Stimulated activated CD8-positive, alpha-beta memory T cell treated with anti-CD3 and anti-CD28 coated beads, Interleukin-7, amount 100 ng/mL, for 24 hours (primary cell): ENCODE data around the gene DLG2.

Experiments used
- DNase-seq: peaks from one replicate; pipeline ENCODE4 v3.0.0-alpha.2; 2020; ENCODE audit warnings: low read depth

DLG2 gene

DNA sequence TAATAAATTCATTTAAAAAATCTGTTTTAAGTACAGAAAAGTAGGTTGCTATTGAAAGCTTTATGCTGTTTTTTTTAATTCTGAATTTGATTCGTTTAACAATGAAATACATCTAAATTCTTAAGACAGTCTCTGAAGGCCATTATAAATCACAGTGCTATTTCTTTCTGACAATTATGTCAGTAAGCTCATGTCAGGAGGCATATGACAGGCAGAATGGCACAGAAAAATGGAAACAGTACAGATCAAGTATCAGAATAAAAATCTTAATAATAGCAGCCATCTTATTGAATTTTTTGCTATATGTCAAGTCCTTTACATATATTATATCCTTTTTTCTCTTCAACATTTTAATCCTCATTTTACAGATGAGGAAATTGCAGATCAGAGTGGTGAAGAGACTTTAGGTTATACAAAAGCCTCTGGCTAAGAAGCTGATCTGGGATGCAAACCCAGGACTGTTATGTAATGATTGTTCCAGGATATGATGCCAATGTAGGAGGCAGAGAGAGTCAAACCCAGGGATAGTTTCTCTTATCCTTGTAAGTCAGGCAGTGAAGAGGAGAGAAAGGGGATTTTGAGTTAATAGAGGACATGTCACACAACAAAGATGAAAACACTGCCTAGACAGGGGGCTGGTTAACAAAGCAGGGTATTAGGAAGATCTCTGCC lies 2057.9 kb downstream of the DLG2 start:
- DNase-seq: no peak

GRCh38 chr11:83568516-83568915 lies 2058.6 kb downstream of the DLG2 start:
- DNase-seq: no peak

DNA sequence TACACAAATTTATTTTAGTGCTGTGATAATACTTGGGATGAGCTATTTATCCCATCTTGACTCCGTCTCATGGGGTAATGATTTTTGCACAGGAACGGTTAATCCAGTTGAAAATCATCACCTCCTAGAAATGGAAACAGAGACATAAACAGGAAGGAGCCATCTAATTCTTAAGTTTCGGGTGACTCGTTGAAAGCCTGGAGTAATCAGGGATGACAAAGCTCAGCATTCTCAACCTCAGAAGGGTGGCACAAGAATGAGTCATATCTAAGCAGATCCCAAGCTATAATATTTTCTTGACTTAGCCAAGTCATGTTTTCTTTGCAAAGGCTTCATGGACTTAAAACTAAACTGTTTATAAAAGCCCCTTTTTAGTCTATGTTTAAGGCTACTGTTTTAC lies 2060.2 kb downstream of the DLG2 start:
- DNase-seq: no peak

GRCh38 chr11:83564870-83565269 lies 2062.3 kb downstream of the DLG2 start:
- no peak for DNase-seq

GRCh38 chr11:83558281-83558680 lies 2068.9 kb downstream of the DLG2 start:
- DNase-seq: no peak

DNA sequence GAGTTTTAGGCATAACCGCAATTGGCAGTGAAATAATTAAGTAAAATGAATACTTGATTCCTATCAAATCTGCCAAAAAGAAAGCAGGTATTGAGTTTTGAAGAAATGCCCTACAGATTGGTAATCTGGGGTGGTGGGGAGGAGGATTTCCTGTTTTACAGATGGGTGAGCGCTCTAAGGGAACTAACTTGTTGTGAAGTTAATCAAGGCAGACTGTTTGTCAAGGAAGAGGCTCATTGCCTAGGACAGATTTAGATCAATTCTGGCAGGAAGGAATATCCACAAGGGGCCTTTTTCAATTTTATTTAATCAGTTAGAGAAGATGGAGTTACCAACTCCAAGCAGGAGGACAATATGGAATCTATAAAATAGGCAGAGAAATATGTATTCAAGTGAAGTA lies 2069.5 kb downstream of the DLG2 start:
- DNase-seq: no peak

DNA sequence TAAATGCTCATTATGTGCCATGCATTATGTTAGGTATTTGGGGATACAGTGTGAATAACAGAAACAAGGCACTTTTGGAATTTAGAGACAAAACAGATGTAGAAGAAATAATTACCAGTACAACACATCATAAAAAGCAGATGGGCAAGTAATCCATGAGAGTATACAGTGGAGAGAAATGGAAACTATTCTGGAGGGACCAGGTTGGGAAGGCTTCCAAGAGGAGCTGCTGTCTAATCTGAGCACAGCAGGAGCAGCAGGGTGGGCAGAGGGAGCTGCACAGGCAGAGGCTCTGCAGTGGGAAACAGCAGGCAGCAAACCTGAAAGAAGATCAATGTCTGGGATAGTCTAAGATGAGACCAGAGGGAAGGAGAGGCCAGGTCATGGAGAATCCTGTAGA lies 2072.3 kb downstream of the DLG2 start:
- no peak for DNase-seq

GRCh38 chr11:83549984-83550667 lies 2077.0 kb downstream of the DLG2 start:
- no peak for DNase-seq

GRCh38 chr11:83546368-83546767 lies 2080.8 kb downstream of the DLG2 start:
- DNase-seq: no peak

- no peak for DNase-seq
These were observed 2081.5 kb downstream of the DLG2 start for GRCh38 chr11:83545494-83546260.

- no peak for DNase-seq
These were observed 2082.3 kb downstream of the DLG2 start for GRCh38 chr11:83544846-83545245.

GRCh38 chr11:83543706-83544439 lies 2083.3 kb downstream of the DLG2 start:
- DNase-seq: no peak

DNA sequence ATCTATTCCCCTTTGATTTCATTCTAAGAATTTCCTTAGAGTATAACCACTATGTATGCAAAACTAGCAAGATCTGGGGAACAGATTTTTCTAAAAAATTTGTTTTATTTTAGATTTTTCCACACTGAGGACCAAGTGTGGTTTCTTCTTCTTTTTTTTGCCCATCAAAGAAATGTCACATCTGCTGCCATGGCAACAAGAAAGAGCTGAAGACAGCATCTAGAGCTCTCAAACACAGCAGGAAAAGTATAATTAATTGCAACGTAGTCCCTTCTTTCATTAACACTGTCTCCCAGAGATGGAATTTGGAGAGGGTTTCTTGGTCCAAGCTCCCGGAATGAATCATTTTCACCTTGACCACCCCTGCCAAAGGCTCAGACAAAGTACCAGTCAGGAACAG lies 2084.3 kb downstream of the DLG2 start:
- no peak for DNase-seq

DNA sequence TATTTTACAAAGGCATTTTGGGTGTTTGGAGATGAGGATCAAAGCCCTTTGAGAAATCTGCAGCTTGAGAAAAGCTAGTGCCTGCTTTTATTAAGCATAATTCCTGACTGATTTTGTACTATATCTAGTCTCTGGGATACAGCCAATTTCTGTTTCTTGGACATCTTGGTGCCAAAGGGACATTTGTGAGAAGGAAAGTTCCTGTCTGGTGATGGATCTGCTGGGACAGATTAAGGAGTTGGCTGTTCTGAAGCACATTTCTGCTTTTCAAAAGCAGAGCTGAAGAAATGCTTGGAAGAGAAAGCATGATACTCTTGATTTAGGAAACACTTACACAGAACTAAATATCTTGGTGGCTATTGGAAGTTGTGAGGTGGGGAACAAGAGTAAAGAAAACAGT lies 2086.4 kb downstream of the DLG2 start:
- no peak for DNase-seq

DNA sequence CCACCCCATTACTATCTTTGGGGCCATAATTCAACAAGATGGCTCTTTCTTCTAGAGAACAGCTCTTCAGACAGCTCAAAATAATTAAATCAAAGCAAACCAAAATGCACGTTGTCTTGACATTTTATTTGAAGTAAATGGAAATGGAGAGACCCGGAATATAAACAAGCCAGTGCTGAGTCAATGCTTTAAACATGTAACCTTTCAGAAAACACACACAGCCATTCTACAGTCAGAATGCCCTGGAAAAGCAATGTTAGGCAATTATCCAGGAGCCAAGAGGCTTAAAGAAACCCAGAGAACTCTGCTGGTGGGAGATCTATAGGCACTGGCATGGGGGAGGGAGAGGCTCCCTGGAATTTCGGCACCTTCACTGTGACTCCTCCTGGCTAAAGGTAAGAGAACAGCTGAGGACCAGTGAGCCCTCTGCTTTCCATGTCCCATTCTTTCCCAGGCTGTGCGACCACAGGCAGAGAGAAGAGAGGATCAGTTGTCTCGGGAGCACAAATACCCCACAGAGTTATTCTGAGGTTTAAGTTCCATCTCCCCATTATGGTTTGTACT lies 2086.9 kb downstream of the DLG2 start:
- DNase-seq: no peak

GRCh38 chr11:83538286-83538685 lies 2088.9 kb downstream of the DLG2 start:
- no peak for DNase-seq

GRCh38 chr11:83537131-83537610 lies 2090.0 kb downstream of the DLG2 start:
- DNase-seq: no peak

DNA sequence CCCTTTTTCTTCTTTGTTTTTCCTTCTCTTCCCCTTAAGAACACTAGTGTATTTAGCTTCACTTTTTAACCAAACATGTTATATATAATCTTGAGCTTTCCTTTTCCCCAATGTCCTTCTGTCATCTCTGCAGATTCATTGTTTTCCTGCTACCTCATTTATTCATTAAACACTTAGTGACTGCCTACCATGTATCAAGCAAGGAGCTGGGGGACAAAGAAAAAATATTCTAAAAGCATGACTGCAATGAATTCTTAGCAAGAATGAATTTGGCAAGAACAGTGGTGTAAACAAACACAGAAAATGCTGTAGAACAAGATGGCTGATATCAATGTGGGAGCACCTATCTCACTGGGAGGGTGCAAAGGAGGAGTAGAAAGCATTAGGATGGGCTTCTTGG lies 2094.0 kb downstream of the DLG2 start:
- DNase-seq: no peak

DNA sequence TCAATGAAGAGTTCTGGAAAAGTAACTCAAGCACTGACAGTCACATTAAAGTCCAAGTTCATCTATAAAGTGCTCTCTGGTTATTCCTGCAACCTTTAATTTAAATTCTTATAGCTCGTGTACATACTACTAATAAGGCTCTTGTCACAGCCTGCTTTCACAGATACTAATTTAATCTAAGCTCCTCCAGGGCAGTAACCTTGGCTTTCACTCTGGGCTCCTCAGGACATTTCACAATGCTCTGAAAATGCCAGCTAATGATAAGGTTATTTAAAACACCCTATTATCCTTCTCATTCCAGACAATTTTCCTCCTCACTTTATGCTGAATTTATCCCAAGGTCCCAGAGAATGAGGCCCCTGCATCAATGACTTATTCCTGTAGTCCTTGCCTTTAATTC lies 2098.3 kb downstream of the DLG2 start:
- no peak for DNase-seq

GRCh38 chr11:83528225-83528624 lies 2098.9 kb downstream of the DLG2 start:
- no peak for DNase-seq

GRCh38 chr11:83523676-83524075 lies 2103.5 kb downstream of the DLG2 start:
- DNase-seq: no peak

- DNase-seq: no peak
These were observed 2104.2 kb downstream of the DLG2 start for GRCh38 chr11:83522911-83523310.
